ENCODE results near the gene UBE2L5. TPM values are rescaled to one million over a fixed set of nuclear protein-coding genes. Genes with fewer than 3 reads are reported as not detected.

The UBE2L5 gene
- total RNA-seq, 2 donors from 2014 or later = 1.1 TPM; not detected in 1

DNA sequence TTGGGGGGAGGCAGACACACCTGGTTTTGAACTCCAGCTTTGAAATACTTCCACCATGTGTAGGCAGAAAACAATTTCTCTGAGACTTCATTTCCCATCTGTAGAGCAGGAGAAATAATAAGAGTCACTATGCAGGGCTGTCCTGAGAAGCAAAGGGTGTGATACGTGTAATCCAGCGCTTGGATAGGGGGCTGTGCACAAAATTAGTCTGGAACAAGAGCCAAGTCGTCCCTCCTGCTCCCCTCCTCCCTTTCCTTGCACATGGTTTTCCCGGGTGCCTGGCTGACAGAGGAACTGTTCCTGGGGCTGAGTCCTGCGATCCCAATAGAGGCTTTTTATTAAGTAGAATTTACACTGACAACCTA is 29.6 kb upstream of the UBE2L5 start:
- TF ChIP-seq CTCF (IDR thresholded peaks at IDR 0.05) = no peak
- no peak for DNase-seq (ENCODE audit: low spot score)
- Histone ChIP-seq H3K9me3 (no peaks in the 10 kb centered on the region), H3K27me3 (no peaks in the 10 kb centered on the region), H3K4me3 (no peak overlapping the region), H3K4me1 (no peaks in the 10 kb centered on the region), H3K27ac (no peak overlapping the region), H3K36me3 (no peaks in the 10 kb centered on the region)

GRCh38 chr13:30394751-30395191 is 27.5 kb upstream of the UBE2L5 start:
- no peaks in the 10 kb centered on the region for H3K4me1 ChIP-seq
- no peaks in the 10 kb centered on the region for H3K36me3 ChIP-seq
- peak overlapping the region; percentile 62 to 79 for H3K27ac ChIP-seq
- peak overlapping the region; percentile 32 to 54 for H3K4me3 ChIP-seq
- DNase-seq (ENCODE audit: low spot score) = no peak
- TF ChIP-seq CTCF (IDR thresholded peaks at IDR 0.05) = no peak
- H3K27me3 ChIP-seq = no peaks in the 10 kb centered on the region
- no peaks in the 10 kb centered on the region for H3K9me3 ChIP-seq

- peak; percentile 99 for DNase-seq (ENCODE audit: low spot score)
- Histone ChIP-seq H3K36me3 (no peaks in the 10 kb centered on the region), H3K27me3 (no peaks in the 10 kb centered on the region), H3K9me3 (no peaks in the 10 kb centered on the region), H3K27ac (peak overlapping the region; percentile 62 to 79), H3K4me3 (peak overlapping the region; percentile 32 to 54), H3K4me1 (no peaks in the 10 kb centered on the region)
- TF ChIP-seq CTCF (IDR thresholded peaks at IDR 0.05) = no peak
Observed at GRCh38 chr13:30395192-30396158, 26.8 kb upstream of the UBE2L5 start.

GRCh38 chr13:30396434-30397075 is 25.7 kb upstream of the UBE2L5 start:
- Histone ChIP-seq H3K27ac (no peak overlapping the region), H3K36me3 (no peaks in the 10 kb centered on the region), H3K4me3 (no peak overlapping the region), H3K9me3 (no peaks in the 10 kb centered on the region), H3K27me3 (no peaks in the 10 kb centered on the region), H3K4me1 (no peaks in the 10 kb centered on the region)
- TF ChIP-seq CTCF (IDR thresholded peaks at IDR 0.05) = no peak
- no peak for DNase-seq (ENCODE audit: low spot score)

DNA sequence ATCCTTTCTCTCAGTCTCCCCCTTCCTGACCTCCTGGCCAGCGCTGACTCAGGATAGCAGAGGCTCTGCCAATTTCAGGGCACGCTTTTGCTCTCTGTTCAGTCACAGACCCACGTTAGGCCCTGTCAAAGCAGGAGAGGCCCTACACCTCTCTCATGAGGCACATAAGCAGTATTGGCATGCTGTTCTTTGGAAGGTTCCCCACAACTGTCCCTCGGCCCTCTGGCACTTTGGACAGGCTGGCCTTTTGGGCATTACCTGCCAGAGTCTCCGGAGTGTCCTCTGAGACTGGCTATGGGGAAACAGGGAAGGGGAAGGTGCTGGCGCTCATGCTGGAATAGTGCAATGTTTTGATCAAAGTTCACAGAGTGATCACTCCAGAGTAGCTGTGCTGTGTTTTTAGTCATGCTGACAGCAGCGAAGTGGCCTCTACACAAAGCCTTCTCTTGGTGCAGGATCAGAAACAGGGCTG is 23.7 kb upstream of the UBE2L5 start:
- no peak overlapping the region for H3K27ac ChIP-seq
- H3K4me3 ChIP-seq = no peak overlapping the region
- no peaks in the 10 kb centered on the region for H3K36me3 ChIP-seq
- no peak for TF ChIP-seq CTCF (IDR thresholded peaks at IDR 0.05)
- no peak for DNase-seq (ENCODE audit: low spot score)
- no peaks in the 10 kb centered on the region for H3K27me3 ChIP-seq
- H3K9me3 ChIP-seq = no peaks in the 10 kb centered on the region
- no peaks in the 10 kb centered on the region for H3K4me1 ChIP-seq

All from right atrium auricular region (tissue), 2 donors.